ENCODE results near the gene LRMDA.

- TF ChIP-seq TBP (IDR thresholded peaks at IDR 0.05; ENCODE audit: low read depth, low read length) (no peak), POLR2AphosphoS5 (IDR thresholded peaks at IDR 0.05; ENCODE audit: low read depth, low read length) (no peak), CTCF (IDR thresholded peaks at IDR 0.05; ENCODE audit: control extremely low read depth in 1 of 3, insufficient read depth in 1 of 3, low read depth in 1 of 3, low read length in 3 of 3) (no peak), KDM1A (IDR thresholded peaks at IDR 0.05; ENCODE audit: borderline replicate concordance, low read length) (no peak), CHD1 (IDR thresholded peaks at IDR 0.05; ENCODE audit: low read depth, low read length) (no peak), SP1 (IDR thresholded peaks at IDR 0.05; ENCODE audit: low read depth, low read length) (no peak), TAF1 (IDR thresholded peaks at IDR 0.05; ENCODE audit: low read depth, low read length) (no peak), CREB1 (IDR thresholded peaks at IDR 0.05) (no peak), EZH2 (IDR thresholded peaks at IDR 0.05; ENCODE audit: low read depth, low read length, severe bottlenecking) (no peak), NRF1 (IDR thresholded peaks at IDR 0.05; ENCODE audit: low read depth, low read length) (no peak)
Observed at GRCh38 chr10:75622503-75622902, 191.1 kb downstream of the LRMDA start.
